ENCODE results near the gene FCSK.

DNA sequence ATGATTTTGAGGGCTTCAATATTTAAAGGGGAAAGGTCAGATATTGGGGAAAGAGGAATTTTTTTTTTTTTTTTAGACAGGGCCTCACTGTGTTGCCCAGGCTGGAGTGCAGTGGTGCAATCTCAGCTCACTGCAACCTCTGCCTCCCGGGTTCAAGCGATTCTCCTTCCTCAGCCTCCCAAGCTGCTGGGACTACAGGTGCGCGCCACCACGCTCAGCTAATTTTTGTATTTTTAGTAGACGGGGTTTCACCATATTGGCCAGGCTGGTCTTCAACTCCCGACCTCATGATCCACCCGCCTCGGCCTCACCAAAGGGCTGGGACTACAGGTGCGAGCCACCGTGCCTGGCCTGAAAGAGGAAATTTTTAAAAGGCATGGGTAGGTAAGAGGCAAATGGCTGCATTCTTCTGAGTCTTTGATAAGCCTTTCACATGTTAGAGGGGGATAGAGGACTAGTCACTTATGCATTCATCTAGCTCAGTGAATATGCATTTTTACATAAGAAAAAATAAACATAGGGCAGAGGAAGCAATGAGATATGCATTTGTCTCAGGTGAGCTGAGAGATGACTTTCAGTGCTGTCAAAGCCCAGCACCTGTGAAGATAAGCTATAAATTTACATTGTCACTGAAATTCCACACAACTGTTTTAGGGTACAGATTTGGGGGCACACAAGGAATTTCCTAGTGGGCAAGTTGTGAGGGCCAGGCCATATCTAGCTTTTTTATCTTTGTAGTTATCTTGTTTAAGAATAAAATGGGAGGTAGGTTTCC is 1.1 kb upstream of the FCSK start:
- TF ChIP-seq, protein P1, sequence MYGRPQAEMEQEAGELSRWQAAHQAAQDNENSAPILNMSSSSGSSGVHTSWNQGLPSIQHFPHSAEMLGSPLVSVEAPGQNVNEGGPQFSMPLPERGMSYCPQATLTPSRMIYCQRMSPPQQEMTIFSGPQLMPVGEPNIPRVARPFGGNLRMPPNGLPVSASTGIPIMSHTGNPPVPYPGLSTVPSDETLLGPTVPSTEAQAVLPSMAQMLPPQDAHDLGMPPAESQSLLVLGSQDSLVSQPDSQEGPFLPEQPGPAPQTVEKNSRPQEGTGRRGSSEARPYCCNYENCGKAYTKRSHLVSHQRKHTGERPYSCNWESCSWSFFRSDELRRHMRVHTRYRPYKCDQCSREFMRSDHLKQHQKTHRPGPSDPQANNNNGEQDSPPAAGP (tag by site-specific recombination; IDR thresholded peaks at IDR 0.05): no peak
- TF ChIP-seq ZNF274 (IDR thresholded peaks at IDR 0.05; ENCODE audit: low read length): no peak
- TF ChIP-seq ZNF274 (tag by site-specific recombination; IDR thresholded peaks at IDR 0.05; ENCODE audit: borderline replicate concordance): no peak
- TF ChIP-seq, protein P2, sequence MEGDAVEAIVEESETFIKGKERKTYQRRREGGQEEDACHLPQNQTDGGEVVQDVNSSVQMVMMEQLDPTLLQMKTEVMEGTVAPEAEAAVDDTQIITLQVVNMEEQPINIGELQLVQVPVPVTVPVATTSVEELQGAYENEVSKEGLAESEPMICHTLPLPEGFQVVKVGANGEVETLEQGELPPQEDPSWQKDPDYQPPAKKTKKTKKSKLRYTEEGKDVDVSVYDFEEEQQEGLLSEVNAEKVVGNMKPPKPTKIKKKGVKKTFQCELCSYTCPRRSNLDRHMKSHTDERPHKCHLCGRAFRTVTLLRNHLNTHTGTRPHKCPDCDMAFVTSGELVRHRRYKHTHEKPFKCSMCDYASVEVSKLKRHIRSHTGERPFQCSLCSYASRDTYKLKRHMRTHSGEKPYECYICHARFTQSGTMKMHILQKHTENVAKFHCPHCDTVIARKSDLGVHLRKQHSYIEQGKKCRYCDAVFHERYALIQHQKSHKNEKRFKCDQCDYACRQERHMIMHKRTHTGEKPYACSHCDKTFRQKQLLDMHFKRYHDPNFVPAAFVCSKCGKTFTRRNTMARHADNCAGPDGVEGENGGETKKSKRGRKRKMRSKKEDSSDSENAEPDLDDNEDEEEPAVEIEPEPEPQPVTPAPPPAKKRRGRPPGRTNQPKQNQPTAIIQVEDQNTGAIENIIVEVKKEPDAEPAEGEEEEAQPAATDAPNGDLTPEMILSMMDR (tag by site-specific recombination; IDR thresholded peaks at IDR 0.05): no peak
- TF ChIP-seq SP3 (tag by site-specific recombination; IDR thresholded peaks at IDR 0.05): no peak
- TF ChIP-seq, protein P3, sequence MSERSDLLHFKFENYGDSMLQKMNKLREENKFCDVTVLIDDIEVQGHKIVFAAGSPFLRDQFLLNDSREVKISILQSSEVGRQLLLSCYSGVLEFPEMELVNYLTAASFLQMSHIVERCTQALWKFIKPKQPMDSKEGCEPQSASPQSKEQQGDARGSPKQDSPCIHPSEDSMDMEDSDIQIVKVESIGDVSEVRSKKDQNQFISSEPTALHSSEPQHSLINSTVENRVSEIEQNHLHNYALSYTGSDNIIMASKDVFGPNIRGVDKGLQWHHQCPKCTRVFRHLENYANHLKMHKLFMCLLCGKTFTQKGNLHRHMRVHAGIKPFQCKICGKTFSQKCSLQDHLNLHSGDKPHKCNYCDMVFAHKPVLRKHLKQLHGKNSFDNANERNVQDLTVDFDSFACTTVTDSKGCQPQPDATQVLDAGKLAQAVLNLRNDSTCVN (tag by site-specific recombination; optimal IDR thresholded peaks at IDR 0.05): no peak

All from HEK293 (cell line).